HG02798 (cell line): ENCODE results near the gene SUPT4H1.

Source experiments
- ATAC-seq: cut with Tn5 transposase; IDR thresholded peaks from one replicate; pipeline ENCODE4 v1.9.1; 2021; ENCODE audit warnings: mild to moderate bottlenecking; ENCODE audit not compliant: unreplicated experiment, poor library complexity

Gene SUPT4H1

GRCh38 chr17:58365185-58365979 lies 13.4 kb upstream of the SUPT4H1 start:
- no peak for ATAC-seq

GRCh38 chr17:58364270-58364942 lies 12.4 kb upstream of the SUPT4H1 start:
- ATAC-seq, result no peak

GRCh38 chr17:58363457-58364185 lies 11.6 kb upstream of the SUPT4H1 start:
- ATAC-seq, result no peak

DNA sequence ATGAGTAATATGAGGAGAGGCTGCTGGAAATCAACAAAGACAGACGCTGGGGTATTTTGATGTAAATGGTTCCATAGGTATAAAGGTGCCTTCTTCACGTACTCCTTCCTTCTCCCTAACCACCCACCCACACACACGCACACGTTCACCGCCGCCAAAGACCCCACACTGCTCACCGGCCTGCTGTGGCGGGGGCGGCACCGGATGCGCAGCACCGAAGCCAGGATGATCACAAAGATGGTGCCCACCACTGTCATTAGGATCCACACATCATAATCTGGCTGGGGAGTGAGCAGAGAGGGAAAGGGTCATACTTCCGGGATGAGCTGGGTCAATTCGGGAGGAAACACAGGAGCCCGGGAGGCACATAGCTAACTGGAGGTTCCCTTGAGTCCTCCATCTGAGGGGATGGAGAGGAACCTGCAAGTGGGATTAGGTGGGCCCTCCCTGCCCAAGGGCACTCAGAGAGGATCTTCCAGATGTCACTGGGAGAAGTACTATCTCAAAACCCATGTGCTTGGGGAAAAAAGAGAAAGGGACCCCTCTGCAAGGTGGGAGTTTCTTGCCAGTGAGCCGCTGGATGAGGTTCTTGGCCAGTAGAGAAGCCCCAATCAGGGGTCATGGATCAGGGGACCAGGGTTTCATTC lies 10.5 kb upstream of the SUPT4H1 start:
- ATAC-seq, result no peak

GRCh38 chr17:58360296-58361063 lies 8.5 kb upstream of the SUPT4H1 start:
- no peak for ATAC-seq

GRCh38 chr17:58358408-58359172 lies 6.6 kb upstream of the SUPT4H1 start:
- no peak for ATAC-seq

DNA sequence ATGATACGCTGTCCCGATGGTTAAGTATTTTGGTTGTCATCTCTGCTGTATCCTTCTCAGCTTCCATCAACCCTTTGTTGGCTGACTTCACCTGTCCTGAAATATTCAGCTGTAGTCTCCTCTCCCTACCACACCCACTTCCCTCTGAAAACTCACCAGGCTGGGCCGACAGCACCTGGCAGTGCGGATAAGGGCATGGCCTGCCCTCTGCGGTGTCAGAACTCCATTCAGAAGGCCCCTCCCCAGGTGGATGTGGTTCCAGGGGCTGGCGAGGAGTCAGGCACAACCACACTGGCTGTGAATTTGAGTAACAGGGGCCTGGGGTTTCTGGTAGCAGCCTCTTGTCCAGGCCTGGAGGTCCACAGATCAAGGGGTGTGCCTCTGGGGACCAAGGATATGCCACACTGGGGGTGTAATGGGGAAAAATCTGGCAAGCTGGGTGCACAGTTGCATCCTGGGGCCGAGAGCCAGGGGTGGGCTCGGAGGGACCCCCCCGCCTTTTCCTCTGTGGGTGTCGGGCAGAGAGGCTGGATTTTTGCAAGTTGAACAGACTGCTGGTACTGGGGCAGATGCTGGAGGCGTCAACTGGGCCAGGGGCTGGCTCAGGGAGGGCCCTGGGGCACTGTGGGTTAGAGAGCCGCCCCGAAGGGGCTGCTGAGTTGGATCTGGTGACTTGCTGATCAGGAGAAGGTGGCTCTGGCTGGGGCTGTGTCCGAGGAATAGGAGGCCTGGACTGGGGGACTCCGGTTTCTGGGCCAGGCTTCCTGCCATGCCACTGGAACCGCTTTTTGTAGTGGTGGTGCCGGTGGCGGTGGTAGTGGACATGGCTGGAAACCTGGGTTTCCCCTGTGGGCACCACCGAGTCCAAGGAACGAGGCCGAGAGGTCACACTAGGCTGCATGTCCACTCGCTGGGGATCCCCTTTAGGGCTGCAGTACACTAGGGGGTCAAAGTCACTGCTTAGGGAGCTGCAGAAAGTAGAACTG lies 5.6 kb upstream of the SUPT4H1 start:
- no peak for ATAC-seq

DNA sequence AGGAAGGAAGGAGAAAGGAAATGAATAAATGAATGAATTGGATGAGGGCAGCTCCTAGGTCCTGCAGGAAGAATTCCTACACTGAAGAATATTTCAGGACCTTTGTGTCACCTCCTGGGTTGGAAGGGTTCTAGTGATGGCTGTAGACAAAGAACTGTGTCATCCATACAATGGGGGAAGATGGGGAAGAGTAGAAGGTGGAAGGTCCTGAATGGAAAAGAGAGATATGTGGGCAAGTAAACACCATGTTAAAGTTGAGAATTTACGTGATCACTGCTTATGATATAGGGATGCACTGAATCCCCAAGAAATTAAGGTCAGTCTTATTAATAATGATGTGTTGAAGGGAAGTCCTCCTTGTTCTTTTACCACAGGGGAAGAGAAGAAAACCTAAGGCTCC lies 4.2 kb upstream of the SUPT4H1 start:
- ATAC-seq, result no peak

- no peak for ATAC-seq
These were observed 2.7 kb upstream of the SUPT4H1 start for GRCh38 chr17:58354541-58355216.

GRCh38 chr17:58353389-58353825 lies 1.4 kb upstream of the SUPT4H1 start:
- no peak for ATAC-seq

GRCh38 chr17:58352596-58353388 lies 791 bp upstream of the SUPT4H1 start:
- no peak for ATAC-seq

GRCh38 chr17:58351182-58351581 lies 819 bp downstream of the SUPT4H1 start:
- ATAC-seq, result no peak

DNA sequence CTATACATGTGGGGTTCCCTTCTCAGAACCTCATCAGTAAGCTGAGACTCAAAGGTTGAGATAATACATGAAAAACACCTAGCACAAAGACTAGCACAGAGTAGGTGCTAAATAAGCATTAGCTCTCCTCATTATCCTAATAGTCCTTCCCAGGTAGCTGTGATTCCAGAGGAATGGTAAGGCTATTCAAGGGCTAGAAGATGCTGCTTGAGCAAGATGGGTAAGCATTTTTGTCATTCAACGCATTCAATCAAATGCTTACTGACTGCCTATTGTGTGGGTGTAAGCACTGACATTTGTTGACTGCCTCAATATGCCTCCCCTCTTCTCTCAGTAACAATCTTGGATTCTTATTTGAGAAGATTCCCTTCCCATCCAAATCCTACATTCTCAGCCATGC lies 4.0 kb downstream of the SUPT4H1 start:
- ATAC-seq, result no peak

DNA sequence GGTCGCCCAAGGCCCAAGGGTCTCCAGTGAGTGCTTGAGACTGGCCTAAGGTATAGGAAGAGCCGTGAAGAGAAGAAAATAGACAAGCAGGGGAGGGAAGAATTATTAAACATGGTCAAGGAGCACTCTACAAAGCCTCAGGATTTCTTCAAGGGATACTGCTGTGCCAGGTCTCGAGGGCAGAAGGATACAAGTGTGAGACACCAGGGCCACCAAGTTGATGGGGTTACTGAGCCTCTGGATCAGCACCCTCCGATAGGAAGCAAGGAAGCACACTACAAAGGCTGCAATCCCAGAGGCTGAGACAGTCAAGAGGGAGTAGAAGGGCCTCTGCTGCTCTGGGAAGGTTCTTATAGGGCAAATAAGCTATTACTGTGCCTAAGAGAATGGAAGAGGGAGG lies 6.5 kb downstream of the SUPT4H1 start:
- ATAC-seq, result no peak

DNA sequence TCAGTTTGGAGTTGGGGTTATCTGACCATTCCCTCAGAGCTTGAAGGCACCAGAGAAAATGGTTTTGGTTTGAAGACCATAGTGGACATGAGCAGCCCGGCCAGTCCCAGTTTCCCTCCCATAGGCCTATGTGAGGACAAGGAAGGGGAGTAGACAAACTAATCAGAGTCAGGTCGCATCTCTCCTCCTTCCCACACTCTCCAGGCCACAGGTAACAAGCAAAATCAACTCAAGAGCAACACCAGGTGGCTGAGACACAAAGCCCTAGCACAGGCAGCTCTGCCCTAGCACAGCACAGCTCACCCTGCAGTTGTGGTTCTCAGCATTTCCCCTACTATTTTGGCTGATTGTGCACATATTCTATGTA lies 7.2 kb downstream of the SUPT4H1 start:
- ATAC-seq, result peak; percentile 47

- peak; percentile 88 for ATAC-seq
These were observed 7.8 kb downstream of the SUPT4H1 start for GRCh38 chr17:58344047-58344790.
